Fibroblast of peridontal ligament (primary cell): Measurements from ENCODE around the gene RHBDD3.
"Not testable (repeated sequence)": the region's sequence is repeated elsewhere in the genome, so short reads cannot be mapped to it uniquely, and the experiment has no call there.

ENCODE experiments used
- DNase-seq: peaks from one replicate; pipeline ENCODE4 v3.0.0-alpha.2; 2010; ENCODE audit errors: extremely low read depth

Gene RHBDD3

DNA sequence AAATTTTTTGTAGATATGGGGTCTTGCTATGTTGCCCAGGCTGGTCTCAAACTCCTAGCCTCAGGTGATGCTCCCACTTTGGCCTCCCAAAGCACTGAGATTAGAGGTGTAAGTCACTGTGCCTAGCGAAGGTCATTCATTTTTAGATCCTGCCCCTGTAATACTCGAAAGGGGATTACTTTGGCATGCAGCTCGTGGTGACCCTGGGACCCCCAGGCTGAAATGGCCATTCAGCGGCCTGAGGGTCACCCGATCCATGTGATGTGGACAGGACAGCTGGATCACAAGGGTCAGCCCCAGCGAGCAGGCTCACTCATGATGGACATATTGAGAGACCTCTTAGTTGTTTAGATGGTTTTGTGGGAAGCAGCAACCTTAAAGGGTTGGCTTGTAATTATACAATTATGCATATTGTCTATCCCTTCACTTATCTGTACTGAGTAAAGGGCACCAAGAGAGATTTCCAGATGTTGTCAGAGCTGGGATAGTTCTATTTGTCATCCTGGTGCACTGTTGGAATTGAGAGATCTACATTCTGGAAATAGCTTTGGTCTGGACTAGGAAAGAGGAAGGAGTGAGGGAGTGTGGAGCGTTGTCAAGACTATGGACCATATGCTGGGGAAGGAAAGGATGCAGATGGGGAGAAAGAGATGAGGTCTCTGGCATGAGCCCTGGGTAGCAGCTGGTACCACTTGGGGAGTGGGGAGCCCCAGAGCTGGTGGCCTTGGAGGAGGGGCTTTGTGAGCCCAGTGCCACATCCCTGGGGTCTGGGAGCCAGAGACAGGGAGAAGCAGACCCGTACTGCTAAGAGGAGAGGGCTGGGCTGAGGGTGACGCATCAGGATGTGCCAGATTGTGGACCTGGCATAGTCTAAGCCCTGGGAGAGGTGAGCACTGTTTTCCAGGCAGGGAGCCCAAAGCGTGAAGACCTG lies 15.5 kb downstream of the RHBDD3 start:
- no peak for DNase-seq

DNA sequence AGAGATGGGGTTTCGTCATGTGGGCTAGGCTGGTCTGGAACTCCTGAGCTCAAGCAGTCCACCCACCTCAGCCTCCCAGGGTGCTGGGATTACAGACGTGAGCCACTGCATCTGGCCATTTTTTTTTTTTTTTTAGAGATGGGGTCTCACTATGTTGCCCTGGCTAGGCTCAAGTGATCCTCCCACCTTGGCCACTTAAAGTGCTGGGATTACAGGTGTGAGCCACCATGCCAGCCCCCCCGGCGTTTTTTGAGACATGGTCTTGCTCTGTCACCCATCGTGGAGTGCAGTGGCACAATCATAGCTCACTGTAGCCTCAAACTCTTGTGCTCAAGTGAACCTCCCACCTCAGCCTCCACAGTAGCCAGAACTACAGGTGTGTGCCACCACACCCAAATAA lies 16.5 kb downstream of the RHBDD3 start:
- no peak for DNase-seq

DNA sequence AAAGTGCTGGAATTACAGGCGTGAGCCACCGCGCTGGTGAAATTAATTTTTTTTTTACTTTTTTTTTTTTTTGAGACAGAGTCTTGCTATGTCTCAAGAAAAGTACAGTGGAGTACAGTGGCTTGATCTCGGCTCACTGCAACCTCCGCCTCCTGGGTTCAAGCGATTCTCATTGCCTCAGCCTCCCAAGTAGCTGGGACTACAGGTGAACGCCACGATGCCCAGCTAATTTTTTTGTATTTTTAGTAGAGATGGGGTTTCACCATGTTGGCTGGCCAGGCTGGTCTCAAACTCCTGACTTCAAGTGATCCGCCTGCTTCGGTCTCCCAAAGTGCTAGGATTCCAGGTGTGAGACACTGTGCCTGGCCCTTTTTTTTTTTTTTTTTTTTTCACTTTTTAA lies 19.9 kb downstream of the RHBDD3 start:
- DNase-seq = not testable (repeated sequence)

DNA sequence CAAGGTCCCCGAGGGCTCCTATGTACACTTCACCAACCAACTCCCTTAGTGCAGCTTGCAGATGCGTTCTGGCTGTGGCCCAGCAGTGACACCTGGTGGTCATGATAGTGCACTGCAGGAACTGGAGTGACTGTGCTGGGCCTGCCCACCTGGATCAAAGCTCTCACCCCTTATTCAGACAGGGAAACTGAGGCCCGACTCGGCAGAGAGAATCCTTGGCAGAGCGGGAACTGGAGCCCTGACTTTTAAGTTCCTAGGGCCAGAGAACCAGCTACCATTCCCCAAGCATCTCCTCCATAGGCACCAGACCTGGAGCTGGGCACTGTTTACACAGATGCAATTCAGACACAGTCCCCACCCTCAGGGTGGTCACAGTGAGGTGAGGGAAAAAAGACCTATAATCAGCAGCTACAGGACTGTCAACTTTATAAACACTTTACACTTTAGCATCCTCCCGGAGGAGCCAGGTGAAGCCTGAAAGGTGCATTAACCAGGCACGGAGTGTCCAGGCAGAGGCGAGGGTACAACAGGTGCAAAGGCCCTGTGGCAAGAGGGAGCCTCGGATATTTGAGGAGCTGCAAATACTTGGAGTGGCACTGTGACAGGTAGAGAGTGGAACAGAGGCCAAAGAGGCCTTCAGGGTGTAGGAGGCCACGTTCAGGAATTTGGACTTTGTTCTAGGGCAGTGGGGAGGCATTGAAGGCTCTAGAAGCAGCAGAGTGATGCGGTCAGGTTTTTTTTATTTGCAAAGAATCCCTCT lies 22.0 kb downstream of the RHBDD3 start:
- peak; percentile 67 for DNase-seq

DNA sequence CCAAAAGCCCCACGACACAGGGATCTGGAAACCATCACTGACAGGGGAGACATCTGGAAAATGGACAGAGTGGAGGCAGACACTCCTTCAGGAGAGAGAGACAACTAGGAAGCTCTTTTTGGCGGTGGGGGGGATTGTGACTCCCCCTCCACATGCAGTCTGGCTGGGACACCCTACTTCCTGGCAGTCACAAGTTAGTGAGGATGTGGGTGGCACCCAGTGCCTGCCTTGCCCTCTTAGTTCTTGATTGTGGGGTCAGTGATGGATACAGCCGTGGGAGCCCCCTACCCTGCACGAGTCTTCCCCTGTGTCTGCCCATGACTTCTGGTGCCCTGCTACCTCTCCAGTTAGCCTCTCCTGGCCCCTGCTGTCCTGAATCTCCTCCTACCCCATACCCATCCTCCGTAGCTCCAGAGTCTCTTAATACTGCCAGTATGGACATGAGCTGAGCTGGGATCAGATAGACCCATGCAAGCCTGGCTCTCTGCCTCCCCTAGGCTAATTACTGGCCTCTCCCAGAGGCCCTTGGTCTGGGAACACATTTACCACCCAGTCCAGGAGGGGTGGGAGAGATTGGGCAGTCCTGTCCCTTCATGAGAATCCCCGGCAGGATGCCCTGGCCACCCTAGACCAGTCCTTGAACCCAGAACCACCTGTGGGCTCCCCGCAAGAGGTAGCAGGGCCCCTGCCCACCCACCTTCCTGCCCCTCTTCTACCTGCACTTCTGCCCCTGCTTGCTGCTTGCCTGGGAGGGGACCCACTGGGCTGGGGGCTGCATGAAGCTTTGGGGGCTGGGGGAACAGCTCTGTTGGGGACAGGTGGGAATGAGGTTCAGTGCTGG lies 22.8 kb downstream of the RHBDD3 start:
- DNase-seq = no peak

DNA sequence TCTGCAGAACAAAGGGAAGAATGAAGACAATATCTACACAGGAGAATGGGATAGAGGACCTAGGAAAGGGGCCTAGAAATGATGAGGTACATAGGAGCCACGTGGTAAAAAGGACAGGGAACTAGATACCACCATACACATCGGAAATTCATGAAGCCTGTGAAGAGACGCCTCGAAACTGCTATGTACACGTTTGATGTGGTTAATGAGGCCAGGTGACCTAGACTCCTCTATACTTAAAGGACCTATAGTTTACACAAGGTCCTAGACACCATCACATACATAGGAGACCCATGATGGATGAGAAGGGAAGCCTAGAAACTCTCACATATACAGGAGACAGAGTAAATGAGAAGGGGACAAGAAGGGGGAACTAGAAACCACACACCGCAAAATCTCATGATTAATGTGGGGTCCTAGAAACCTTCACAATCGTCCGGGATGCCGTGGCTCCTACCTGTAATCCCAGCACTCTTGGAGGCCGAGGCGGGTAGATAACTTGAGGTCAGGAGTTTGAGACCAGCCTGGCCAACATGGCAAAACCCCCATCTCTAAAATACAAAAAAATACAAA lies 23.8 kb downstream of the RHBDD3 start:
- DNase-seq = no peak

DNA sequence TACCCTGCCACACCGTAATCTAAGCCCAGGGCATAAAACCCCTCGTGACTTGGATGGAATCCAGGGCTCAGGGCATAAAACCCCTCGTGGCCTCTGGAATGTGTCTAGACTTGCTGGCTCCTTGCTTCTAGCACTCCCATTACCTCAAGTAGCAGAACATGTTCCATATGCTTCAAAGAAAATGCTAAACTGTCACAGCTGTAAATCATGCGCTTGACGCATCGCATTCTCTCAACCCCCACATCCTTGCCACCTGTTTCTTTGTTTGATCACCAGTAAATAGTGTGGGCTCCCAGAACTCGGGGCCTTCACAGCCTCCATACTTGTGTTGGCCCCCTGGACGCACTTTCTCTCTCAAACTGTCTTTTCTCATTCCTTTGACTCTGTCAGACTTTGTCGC lies 27.3 kb downstream of the RHBDD3 start:
- not testable (repeated sequence) for DNase-seq

DNA sequence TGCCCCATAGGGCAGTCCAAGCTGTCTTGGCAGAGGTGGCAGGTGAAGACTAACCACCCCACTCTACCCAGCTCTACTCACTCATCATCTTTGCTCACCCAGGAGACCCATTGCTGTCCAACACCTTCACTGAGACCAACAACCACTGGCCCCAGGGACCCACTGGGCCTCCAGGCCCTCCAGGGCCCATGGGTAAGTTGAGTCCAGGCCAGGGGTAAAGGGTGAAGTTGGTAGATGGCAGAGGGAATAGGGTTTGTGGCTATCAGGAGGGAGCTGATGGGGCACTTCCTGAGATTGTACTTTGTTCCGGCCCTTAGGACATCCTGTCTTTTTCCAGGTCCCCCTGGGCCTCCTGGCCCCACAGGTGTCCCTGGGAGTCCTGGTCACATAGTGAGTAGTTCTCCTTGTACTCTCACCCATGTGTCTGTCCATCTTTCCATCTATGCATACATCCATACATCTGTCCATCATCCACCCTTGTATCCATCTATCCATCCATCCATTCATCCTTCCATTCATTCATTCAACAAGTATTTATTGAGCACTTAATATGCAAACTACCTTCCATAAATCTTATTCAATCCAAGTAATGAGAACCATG lies 34.4 kb downstream of the RHBDD3 start:
- DNase-seq = no peak

DNA sequence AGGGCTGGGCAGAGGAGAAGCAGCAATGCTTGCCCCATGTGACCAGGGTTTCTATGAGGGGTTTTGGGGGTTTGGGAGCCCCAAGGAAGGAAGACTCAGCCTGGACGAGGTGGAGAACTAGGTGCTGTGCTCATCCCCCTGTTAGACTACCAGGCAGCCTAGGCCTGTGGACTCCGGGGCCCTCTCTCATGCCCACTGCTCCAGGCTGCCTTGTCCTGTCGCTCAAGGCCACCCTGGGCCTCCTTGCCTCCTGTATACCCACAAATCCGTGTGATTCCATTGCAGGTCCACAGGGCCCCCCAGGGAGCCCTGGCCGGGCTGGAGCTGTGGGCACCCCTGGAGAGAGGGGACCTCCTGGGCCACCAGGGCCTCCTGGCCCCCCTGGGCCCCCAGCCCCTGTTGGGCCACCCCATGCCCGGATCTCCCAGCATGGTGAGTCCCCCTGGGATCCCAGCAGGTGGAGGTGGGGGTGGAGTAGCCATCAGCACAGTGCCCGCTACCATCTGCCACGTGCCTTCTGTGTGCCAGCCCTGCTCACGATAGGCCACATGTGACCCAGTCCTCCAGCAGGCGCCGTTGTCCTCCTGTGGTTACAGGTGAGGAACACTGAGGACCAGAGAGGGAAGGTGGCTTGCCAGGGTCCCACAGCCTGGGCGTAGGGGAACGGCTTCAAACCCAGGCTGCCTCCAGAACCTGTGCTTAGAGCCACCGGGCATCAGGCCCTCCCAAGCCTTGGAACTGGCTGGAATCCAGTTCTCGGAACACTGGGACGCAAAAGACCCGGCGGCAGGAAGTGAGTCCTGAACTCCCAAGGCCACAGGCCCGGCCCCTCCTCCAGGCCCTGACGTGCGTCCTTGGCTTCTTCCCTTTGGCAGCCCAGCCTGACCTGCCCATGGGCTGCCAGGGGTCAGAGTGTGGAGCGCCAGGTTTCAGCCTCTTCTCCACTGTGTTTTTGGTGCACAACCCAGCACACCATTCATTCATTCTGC lies 35.5 kb downstream of the RHBDD3 start:
- DNase-seq = no peak

DNA sequence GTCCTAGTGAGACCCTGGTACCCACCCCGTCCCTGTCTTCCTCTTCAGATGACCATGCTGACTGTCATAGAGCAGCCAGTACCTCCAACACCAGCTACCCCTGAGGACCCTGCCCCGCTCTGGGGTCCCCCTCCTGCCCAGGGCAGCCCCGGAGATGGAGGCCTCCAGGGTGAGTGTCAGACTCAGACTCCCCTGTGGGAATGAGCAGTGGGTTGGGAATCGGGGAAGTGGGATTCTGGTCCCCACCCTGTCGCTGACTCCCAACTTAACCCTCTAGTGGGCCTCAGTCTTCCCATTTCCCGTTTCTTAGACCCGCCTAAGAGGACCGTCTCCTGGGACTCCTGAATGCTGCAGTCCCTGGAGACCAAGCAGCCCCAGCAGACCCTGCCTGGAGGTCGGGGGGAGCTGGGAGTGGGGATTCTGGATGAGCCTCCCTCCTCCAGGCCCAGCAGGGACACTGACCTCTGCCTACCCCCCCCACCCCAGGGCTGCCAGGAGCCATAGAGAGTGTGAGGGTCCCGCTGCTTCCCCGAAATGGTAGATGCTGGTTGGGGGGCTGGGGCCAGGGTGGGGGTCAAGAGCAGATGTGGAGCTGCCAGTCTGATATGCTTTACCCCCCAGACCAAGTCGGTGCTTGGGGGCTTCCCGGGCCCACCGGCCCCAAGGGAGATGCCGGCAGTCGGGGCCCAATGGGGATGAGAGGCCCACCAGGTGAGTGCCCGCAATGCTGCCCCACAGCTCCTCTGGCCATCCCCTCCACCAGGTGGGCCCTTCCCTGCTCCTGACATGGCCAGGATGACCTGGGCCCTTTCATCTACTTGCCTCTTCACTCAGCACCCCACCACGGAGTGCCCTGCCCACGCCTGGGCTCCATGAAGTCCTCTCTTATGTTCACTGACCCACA lies 36.6 kb downstream of the RHBDD3 start:
- no peak for DNase-seq

DNA sequence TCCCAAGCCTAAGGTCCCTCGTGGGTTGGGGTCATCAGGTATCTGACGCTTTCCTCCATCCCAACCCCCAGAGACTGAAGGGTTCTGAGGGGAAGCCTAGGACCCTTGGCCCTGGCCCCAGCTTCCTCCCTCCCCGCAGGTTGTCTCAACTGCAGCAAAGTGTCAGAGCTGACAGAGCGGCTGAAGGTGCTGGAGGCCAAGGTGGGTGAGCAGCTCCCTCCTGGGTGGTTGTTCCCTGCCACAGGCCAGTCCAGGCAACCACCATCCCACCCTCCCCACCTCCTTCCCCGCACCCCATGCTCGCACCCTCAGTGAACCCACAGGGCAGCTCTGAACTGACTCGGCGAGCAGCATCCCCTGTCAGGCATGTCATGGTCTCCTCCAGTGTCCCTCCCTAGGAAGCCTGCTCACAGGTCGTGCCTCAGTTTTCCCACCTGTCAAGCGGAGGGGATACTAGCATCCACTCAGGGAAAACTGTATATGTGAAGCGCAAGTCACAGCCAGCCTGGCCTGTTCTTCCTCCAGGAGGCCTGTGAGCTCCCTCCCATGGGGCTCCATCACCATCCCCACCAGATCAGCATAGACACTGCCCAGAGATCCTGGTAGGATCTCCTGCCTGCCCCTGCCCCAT lies 41.3 kb downstream of the RHBDD3 start:
- DNase-seq = no peak

DNA sequence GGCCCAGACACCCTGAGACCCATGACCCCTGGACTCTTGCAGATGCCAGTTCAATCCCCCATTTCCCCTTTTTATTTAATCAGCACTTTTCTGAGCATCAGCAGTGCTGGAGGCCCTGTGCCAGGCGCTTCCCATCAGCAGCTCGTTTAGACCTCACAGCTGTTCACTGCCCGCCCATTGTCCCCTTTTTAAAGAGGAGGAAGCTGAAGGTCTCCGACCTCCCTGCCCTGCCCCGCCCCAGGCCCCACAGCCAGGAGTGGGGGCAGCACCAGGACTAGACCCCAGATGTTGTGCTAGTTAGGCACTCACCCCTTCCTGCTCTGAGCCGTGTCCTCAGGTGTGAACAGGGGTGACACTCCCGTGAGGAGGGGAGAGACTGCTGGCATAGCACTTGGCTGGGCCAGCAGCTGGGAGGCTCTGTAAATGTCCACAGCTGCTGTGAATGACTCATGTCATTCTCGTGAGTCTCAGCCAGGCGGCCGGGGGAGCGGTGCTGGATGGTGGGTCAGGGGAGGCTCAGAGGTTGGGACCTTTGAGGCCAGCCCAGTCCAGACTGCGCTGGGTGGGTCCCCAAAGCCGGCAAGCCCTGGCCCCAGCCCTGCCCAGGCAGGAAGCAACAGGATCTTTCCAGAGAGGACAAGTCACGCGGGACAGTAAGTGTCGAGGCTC lies 42.2 kb downstream of the RHBDD3 start:
- peak; percentile 1 for DNase-seq

DNA sequence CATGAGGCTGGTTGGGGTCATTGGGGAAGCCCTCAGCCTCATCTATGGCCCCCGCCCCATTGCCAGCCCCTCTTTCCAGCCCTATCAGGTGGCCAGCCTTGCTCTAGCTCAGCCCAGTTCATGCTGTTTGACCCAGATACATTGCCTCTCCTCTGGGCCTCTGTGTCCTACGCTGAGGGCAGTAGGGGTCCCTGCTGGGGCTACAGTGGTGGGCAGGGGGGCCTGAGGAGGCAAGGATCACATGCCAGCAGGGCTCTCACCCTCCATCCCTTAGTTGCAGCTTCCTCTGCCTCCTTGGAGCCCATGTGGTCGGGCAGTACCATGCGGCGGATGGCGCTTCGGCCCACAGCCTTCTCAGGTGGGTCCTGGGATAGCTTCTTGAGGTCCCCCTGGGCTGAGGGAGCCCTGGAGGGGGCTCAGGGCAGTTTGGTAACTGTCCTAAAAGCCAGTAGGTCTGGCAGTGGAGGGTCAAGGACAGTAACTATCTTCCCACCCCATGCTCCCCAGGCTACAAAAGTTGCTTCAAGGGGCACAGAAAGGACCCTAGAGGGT lies 42.8 kb downstream of the RHBDD3 start:
- no peak for DNase-seq

DNA sequence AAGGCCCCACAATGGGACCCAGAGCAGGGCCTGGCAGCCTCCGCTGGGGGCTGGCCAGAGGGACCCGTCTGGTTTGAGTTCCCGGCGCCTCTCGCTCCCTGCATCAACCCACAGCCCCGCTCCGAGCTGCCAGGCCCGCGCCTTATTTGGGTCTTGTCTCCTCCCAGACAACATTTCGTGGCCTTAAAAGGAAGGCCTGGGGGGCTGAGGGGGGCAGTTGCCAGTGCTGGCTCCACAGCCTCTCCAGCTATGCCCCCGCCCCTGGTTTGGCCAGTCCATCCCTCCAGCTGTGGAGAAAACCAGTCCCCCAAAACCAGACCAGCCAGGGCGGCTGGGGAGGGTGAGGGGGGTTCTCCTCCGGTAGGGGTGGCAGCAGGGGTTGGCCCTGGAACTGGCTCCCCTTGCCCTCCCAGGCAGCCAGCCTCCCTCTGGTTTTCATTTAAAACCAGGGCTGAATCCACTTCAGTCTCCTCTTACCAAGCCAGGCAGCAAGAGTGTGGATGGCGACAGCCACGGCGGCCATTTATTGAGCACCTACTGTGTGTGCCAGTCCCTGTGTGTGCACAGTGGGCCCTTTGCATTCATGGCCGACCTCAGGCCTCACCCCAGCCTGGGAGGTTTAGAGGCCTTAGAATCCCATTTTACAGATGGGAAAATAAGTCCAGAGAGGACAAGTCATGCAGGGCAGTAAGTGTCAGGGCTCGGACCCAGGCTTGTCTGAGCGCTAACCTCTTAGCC lies 43.5 kb downstream of the RHBDD3 start:
- peak; percentile 10 for DNase-seq

DNA sequence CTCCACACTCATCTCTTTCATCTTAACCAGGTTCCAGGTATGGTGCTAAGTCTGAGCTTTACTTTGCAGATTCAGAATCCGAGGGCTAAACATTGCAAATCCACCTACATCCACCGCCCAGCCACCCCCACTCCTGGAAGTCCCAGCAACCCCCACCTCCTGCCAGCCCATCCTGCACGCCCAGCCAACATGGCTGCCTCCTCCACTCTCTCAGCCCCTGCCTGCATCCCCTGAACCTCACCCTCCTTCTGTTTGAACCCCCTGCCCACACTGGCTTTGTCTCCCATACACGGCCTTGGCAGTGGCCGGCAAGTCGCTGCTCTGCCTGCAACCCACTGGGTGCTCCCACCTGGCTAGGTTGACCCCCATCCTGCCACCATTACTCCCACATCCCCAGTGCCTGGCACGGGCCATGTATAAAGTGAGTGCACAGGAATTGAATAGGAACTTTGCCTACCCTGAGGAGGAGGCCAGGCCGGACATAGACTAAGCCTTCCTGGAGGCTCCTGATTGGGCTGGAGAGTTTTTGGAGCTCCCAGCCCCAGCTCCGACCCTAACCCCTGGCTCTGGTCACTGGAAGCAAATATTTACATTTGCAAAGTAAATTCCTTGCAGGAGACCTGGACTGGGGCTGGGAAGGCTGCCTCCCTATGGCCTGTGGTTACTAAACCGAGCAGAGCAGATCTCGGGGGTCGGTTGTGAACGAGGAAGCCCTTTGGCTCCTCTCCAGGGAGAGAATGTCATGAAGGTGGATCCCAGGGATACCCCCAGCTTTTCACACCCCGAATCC lies 47.7 kb downstream of the RHBDD3 start:
- no peak for DNase-seq

DNA sequence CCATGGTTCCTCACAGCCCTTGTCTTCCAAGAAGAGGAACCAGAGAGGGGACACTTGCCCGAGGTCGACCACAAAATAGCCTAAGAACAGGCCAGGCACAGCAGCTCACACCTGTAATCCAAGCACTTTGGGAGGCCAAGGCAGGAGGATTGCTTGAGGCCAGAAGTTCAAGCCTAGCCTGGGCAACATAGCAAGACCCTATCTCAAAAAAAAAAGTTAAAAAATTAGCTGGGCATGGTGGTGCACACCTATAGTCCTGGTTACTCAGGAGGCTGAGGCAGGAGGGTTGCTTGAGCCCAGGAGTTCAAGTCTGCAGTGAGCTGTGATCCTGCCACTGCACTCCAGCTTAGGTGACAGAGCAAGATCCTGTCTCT lies 48.4 kb downstream of the RHBDD3 start:
- DNase-seq = not testable (repeated sequence)
